IPS DF 19.7 (cell line): ENCODE data around the gene KIAA0586.
"Not testable (repeated sequence)": the region's sequence is repeated elsewhere in the genome, so short reads cannot be mapped to it uniquely, and the experiment has no call there.

ENCODE experiments used
- DNase-seq: peaks from one replicate; pipeline ENCODE4 v3.0.0-alpha.2; 2013; ENCODE audit warnings: low read depth, low spot score

Gene KIAA0586

DNA sequence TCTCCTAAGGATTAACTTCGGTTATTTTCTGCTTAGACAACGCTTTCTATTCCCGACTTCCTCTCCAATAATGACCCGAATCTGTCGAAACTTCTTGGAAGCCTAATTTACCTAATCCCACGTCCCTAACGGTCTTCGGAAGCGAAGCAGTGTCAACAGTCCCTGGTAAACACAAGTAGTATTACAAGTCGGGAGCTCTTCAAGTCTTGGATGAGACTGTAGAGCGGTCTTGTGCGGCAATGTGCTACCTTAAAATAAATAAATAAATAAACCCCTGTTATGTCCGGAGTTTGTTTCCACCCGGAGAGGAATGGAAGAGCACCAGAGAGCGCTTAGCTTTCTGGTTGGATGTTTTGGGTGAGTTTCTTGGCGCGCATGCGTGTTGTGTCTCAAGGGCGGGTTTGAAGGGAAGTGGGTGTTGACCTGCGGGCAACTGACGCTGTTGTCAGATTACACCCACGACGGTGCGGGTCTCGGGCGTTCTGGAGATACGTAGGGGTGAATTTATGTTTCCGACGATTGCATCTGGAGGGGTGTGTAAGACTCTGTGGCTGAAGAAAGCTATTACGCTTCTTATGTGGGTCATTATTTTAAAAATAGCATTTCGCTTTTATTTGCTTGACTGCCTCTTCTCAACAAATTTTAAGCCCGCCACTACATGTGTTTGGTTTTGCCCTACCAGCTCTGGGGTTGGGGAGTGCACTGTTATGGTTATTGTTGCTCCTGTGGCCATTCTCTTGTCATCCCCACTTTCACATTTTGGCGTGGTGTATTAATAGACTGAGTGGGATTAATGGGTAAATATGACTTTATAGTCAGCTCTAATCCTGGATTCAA lies at the start of gene KIAA0586, which contains the start of gene TIMM9:
Gene KIAA0586, plus strand, starts transcription at position 439 of the 837 bp plus-strand sequence. CDS start 546 bp downstream, outside the sequence.
Gene TIMM9, minus strand, starts transcription at position 251 of the 837 bp plus-strand sequence. CDS start 15,586 bp downstream, outside the sequence.
- DNase-seq: peak; percentile 93

DNA sequence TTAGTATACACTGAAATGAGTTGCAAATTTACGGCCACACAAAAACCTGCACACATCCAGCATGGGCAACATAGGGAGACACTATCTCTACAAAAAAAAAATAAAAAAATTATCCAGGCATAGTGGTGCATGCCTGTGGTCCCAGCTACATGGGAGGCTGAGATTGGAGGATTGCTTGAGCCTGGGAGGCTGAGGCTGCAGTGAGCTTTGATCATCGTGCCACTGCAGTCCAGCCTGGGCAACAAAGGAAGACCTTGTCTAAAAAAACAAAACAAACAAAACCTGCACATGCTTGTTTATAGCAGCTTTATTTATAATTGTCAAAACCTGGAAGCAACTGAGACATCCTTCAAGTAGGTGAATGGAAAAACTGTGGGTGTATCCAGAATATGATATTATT lies 36.7 kb upstream of the KIAA0586 start:
- DNase-seq: no peak

DNA sequence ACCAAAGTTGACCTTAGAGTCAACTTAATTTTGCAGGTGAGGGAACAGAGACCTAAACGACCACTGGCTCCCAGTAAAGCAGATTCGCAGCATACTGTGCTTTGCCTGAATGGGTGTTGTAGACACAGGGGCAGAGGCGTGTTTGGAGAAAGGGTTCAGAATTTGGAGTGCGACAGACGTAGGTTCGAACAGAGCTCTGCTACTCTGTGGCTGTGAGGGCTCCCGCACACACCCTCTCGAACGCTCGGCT lies 32.0 kb upstream of the KIAA0586 start:
- DNase-seq: no peak

DNA sequence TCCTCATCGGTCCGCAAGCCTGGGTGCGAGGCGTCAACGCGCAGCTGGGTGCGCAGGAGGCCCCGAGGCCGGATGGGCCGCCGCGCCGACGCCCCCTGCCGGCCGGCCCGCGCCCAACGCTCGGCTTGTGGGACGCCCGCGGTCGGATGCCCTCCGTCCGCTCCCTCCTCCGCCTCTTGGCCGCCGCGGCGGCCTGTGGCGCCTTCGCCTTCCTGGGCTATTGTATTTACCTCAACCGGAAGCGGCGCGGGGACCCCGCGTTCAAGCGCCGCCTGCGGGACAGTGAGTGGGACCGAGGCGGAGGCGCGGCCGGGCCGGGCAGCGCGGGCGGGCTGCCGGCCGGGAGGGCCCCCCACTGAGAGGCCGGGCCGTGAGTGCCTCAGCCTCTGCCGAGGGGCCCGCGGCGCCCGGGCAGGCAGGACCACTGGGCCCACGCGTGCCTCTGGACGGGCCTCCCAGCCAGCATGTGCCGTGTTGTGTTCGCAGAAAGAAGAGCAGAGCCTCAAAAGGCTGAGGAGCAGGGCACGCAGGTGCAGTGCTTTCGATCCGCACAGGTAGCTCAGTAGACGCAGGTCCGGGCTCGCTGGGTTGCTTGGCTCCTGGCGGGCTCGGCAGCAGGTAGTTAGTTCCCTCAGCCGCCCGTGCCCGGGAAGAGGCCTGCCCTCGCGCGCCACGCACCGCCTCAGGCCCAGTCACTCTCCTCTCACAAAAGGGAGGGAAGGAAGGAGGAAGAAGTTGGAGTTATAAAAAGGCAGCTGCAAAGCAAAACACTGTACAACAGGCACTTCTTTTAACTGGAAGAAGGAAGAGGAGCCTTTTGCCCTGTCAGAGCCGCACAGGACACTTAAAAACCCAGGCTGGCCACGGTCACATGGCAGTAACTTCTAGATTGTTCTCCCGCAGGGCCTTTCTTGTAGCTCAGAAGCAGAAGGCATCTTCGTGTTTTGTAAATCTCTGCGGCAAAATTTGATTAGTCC lies 31.4 kb upstream of the KIAA0586 start, which contains the start of gene TOMM20L:
Gene TOMM20L, plus strand, starts transcription at position 119 of the 977 bp plus-strand sequence. Its CDS starts 28 bp downstream, at position 147.
- no peak for DNase-seq

DNA sequence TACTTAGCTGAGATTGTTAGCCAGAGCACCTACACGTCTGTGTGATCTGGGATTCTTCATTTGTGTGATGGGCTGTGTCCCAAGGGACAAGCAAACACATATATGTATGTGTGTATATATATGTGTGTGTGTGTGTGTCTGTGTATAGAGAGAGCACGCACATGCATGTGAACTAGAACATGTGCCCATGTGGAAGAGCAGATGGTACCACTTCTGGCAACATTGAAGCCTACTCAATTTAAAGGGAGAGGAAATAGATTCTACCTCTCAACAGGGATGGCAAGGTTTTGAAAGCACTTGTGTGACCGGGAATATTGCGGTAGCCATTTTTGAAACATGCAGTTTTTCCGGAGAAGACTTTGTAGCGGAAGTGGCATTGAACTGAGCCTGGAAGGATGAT lies 30.4 kb upstream of the KIAA0586 start:
- no peak for DNase-seq

DNA sequence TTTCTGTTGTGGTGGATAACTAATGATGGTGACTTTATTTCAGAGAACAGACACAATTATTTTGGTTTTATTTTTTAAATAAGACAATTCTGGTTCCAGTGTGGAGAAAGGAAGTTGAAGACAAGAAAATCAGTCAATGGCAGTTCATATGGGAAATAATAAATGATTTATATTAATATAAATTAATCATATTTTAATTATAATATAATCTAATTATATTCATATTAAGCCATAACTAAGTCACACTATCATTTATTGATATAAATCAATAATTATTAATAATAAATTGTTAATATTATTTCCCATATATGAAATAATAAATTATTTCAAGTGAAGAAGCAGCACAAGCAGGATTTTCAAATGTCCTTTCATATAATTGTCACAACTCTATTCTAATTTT lies 29.0 kb upstream of the KIAA0586 start:
- no peak for DNase-seq

DNA sequence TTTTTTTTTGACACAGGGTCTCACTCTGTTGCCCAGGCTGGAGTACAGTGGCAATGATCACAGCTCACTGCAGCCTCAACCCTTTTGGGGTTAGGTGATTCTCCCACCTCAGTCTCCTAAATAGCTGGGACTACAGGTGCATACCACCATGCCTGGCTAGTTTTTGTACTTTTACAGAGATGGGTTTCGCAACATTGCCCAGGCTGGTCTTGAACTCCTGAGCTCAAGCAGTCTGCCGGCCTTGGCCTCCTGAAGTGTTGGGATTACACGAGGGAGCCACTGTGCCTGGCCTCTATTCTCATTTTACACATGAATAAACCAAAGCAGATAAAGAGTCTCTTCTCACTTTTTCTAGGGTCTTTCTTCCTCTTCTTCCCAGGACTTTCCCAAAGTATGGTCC lies 28.6 kb upstream of the KIAA0586 start:
- no peak for DNase-seq

DNA sequence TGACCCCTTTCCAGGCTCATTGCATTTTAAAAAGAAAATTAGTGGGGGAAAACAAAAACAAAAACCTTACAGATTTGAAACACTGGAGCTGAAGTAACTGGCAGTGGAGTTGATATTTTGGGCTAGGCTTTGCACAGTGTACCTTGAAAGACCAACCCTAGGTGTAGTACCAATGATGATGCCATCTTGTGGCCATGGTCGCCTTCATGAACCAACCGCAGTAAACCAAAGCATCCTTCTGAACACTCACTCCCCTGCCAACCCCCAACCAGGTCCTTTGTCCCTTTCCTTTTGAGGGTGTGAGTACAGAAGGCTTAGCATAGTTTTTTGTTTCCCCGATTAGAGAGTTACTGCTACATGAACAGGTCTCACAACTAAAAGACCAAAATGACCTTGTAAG lies 25.9 kb upstream of the KIAA0586 start:
- DNase-seq: no peak

DNA sequence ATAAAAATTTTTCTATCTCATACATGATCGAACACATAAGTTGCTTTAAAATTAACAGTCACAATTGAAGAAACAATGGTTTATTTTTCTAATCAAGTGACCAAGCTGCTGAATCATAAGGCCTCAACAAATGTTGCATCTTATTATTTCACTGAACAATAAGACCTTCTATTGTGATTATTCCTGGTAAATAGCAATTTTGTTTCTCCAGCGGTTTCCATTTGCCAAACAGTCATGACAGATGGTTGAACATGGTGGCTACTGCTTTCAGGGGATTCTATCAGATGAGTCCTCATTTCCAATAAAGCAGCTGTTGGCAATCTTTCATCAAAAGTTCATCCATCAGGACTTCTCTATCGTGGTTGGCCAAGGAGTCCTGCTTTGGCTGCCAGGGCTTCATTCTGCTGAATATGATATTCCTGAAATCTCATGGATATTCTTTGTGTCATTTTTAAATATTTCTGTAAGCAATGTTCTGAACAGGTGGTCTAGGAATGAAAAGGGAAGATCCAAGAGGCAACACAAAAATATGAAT lies 18.8 kb upstream of the KIAA0586 start:
- no peak for DNase-seq

DNA sequence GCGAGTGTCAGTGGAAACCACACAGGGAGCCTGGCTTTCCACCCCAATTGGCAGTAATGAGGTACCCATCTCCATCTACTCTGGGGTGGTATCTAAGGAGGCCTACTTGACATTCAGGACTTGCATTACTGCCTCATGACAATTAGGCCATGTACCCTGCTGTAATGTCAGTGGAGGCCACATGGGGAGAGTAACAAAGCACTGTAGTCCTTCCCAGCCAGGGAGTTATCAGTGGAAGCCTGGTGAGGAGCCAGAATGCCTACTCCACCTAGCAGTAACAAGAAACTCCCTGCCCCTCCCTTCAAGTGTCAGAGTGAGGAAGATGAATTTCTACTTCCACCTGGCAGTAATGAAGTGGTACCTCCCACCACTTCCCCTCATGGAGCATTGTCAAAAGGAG lies 12.7 kb upstream of the KIAA0586 start:
- DNase-seq: no peak

DNA sequence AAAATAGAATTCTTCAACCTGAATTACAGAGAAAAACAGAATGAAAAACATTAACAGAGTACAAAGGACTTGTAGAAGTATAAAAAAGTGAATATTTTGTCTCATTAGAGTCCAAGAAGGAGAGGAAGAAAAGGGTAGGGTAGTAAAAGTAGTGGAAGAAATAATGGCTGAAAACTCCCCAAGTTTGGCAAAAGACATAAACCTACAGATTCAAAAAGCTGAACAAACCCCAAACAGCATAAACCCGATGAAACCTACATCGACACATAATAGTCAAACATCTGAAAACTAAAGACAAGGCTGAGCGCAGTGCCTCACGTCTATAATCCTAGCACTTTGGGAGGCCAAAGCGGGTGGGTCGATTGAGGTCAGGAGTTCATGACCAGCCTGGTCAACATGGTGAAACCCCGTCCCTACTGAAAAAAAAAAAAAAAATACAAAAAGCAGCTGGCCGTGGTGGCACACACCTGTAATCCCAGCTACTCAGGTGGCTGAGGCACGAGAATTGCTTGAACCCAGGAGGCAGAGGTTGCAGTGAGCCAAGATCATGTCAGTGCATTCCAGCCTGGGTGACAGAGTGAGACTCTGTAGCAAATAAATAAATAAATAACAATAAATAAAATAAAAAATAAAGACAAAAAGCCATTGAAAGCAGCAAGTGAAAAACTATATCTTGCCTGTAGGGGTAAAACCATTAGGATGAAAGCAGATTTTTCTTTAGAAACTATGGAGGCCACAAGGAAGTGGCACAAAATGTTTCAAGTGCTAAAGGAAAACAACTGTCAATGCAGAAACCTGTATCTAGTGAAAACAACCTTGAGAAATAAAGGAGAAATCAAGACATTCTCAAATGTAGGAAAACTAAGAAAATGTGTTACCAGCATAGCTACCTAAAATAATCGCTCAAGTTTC lies 11.6 kb upstream of the KIAA0586 start:
- DNase-seq: no peak

DNA sequence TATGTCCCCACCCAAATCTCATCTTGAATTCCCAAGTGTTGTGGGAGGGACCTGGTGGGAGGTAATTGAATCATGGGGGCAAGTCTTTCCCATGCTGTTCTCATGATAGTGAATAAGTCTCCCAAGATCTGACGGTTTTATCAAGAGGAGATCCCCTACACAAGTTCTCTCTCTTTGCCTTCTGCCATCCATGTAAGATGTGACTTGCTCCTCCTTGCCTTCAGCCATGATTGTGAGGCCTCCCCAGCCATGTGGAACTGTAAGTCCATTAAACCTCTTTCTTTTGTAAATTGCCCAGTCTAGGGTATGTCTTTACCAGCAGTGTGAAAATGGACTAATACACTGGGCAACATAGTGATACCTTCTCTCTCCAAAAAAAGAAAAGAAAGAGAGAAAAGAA lies 10.6 kb upstream of the KIAA0586 start:
- not testable (repeated sequence) for DNase-seq

DNA sequence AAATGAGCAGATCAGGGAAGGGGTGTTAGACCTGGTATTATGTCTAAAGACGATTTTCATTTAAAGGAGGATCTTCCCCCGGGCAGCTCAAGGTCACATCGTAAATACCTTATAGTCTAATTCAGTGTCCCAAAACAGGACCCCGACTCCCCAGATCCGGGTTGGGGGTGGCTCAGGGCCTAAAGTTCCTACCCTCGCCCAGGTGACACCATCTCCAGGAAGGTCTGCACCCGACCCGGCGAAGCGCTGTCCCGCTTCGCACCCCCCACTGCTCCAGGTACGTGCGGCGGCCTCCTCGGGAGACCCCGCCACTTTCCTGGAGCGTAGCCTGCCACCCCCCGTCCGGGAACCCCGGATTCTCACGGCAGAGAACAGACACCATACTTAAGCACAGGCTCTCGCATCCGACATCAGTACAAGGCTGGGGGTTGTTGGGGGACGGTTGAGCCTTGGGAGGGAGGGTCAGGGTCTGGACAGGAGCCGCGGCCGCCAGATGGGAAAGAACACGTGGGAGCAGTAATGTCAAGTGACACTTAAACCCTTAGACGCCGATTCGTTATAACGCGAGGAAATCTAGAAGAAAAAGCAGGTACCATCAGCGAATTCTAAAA lies 744 bp upstream of the KIAA0586 start:
- no peak for DNase-seq

DNA sequence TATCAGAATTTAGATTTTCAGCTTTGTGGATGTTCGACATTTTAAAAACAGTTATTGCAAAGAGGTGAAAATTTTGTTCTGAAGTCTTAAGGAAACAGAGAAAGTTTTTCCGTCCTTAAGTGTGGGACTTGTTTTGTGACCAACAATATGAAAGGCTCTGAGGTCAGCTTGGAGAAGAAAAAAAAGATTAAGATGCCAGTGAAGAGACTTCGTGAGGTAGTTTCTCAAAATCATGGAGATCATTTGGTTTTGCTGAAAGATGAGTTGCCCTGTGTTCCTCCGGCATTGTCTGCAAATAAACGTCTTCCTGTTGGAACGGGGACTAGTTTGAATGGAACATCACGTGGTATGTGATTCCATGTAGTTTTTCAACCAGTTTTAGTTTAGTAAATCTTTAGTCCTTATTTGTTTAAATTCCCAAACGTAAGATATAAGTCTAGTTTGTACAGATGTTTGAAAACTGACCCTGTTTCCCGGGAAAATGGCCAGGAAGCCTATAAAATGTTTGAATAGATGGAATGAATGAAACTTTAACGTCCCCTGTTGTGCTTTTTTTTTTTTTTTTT lies 682 bp downstream of the KIAA0586 start:
- DNase-seq: no peak

DNA sequence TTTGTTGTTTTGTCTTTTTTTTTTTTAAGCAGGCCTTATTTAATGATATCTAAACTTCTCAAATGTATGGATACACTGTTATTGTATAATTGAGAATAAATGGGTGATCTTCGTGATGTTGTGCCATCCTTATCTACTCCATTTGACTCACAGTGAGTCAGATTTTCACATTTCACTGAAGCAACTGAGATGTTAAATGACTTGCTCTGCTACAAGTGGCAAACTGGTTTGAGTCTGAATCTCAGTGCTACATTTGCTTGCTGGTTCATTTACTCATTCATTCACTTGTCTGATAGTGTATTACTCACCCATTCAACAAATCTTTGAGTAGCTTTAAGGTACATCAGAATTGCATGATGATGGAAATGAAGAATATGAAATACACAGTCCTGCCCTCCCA lies 2.6 kb downstream of the KIAA0586 start:
- DNase-seq: no peak

DNA sequence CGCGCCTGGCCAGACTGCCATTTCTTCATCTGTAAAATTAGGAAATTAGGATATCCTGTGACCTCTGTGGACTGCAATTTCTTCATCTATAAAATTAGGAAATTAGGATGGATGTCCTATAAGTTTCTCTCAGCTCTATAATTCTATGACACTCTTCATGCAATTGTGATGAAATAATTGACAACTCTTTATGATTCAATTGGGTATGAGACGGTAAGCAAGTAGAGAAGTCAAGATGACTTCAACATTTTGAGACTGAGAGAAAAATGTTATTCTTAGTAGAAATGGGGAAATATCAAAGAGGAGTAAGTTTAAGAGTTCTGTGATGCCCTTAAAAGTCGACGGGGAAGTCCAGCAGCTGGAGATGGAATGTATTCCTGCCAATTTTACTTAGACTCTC lies 12.0 kb downstream of the KIAA0586 start:
- no peak for DNase-seq

DNA sequence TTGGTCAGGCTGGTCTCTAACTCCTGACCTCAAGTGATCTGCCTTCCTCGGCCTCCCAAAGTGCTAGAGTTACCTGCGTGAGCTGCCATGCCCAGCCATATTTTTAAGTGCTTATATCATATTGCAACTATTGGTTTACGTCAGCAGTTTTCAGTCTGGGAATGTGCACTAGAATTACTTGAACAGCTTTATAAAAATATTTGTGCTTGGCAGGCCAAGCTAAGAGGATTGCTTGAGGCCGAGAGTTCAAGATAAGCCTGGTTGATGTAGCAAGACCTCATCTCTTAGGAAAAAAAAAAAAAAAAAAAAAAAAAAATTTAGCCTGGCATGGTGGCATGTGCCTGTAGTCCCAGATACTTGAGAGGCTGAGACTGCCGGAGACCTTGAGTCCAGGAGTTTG lies 17.1 kb downstream of the KIAA0586 start:
- DNase-seq: no peak

DNA sequence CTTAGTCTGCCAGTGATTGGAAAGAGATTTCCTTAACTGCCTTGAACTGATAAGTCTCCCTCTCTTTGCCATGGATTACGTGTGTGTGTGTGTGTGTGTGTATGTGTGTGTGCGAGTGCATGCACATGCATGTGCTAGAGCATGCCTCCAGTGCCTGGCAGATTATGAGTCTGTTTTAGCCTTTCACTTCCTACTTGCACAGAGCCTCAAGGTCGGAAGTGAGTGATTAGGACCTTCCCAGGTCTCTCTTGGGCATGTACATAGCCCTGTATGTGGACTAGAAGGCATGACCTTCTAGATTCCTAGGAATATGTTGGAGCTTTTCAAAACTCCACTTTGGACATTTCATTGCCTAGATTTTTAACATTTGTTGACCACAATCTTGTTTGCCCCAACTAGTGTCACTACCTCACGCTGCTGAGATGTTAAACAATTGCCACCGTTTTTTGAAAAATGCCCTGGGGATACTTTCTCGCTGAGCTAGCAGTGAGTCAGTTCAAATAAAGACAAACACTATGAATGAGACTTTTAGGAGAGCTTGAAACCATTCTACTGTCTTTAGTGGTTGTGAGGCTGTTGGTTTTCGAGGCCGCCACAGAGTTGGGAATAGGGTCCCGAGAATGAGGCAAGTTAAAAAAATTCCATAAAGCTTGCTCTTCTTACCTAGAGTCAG lies 28.2 kb downstream of the KIAA0586 start:
- DNase-seq: no peak

DNA sequence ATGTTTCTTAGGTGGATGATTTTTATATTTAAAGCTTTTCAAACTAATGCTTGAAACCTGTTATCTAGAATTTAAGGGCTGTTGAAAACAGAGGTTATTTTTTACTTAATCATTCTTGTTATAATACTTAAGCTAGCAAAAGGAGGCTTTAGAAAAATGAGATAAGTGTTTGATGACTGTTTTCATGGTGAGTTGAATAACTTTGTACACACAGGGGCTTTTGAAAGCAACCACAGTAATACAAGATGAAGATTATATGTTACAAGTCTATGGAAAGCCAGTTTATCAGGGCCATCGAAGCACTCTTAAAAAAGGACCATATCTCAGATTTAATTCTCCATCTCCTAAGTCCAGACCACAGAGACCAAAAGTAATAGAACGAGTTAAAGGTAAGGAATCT lies 33.3 kb downstream of the KIAA0586 start:
- no peak for DNase-seq

DNA sequence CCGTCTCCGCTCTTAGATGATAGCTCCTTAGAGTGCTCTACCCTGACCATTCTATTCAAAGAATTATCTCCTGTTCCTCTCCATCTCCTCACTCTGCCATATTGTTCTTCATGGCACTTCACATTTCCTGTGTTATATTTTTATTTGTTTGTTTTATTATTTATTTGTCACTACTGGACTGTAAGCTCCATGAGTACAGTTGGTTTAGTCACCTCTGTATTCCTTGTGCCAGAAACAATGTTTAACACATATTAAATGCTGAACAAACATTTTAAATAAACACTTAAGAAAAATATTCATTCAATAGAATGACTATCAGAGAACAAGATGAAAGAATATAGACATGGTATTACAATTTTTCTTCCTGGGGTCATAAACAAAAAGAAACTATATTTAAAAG lies 35.6 kb downstream of the KIAA0586 start:
- no peak for DNase-seq
